Peyer's patch (tissue), 4 donors: ENCODE measurements around the gene ALOXE3. TPM values are rescaled to one million over a fixed set of nuclear protein-coding genes. Genes with fewer than 3 reads are reported as not detected.

ENCODE experiments used
- DNase-seq, 3 donors: peaks; one replicate each; pipeline ENCODE4 v3.0.0-alpha.2; 2017 to 2019
- H3K27ac ChIP-seq, 4 donors: fragments of 200-600 bp; sonication (generic); one replicate each; pipeline ENCODE4 v1.5.1; 2016 to 2019
- H3K27me3 ChIP-seq, 2 donors: fragments of 200-600 bp; sonication (generic); one replicate each; pipeline ENCODE4 v1.5.1; 2019
- H3K36me3 ChIP-seq, 3 donors: fragments of 200-600 bp; sonication (generic); one replicate each; pipeline ENCODE4 v1.5.1; 2016 to 2019
- H3K4me1 ChIP-seq, 4 donors: fragments of 200-600 bp; sonication (generic); one replicate each; pipeline ENCODE4 v1.5.1; 2016 to 2019
- H3K4me3 ChIP-seq, 4 donors: fragments of 200-600 bp; sonication (generic); 1 replicate in 3 of 4; 2 replicates in 1 of 4; pipeline ENCODE4 v1.5.1; 2016 to 2019; ENCODE audit warnings: mild to moderate bottlenecking in 1 of 4
- H3K9me3 ChIP-seq, 4 donors: fragments of 200-600 bp; sonication (generic); one replicate each; pipeline ENCODE4 v1.5.1; 2016 to 2019; ENCODE audit warnings: mild to moderate bottlenecking in 1 of 4
- CTCF ChIP-seq, 6 experiments: fragments of 450-650 bp in 4 of 6; fragments of 200-600 bp in 2 of 6; sonication (generic) in 1 of 6; IDR thresholded peaks; one replicate each; pipeline ENCODE4 v1.5.1; 2017 to 2019; ENCODE audit warnings: antibody characterized with exemption in 6 of 6, mild to moderate bottlenecking in 3 of 6, moderate library complexity in 1 of 6
- POLR2A ChIP-seq, 2 donors: fragments of 450-650 bp; IDR thresholded peaks; one replicate each; pipeline ENCODE4 v1.5.1; 2017; ENCODE audit warnings: antibody characterized with exemption in 2 of 2, mild to moderate bottlenecking in 2 of 2, moderate library complexity in 2 of 2
- small RNA-seq, 2 donors: library from RNA; depleted of rRNA; stranded (forward); fragments of <200 nt; gene quantifications; one replicate each; pipeline ENCODE3, GENCODE V24; 2016
- total RNA-seq, 4 donors: library from RNA; depleted of rRNA; stranded (reverse); fragments of >200 nt; gene quantifications; one replicate each; pipeline ENCODE4 v1.1.0, GENCODE V29; 2016

ALOXE3 gene
- total RNA-seq, 4 donors from 2014 or later, result not detected

GRCh38 chr17:8047769-8048110 lies 70.6 kb downstream of the ALOXE3 start:
- Histone ChIP-seq H3K4me3 (no peak overlapping the region), H3K9me3 (no peaks in the 10 kb centered on the region), H3K27me3 (no peaks in the 10 kb centered on the region), H3K4me1 (no peaks in the 10 kb centered on the region), H3K36me3 (no peaks in the 10 kb centered on the region), H3K27ac (no peak overlapping the region)
- DNase-seq, result no peak
- TF ChIP-seq CTCF (IDR thresholded peaks at IDR 0.05) (no peak), POLR2A (IDR thresholded peaks at IDR 0.05) (no peak)

- no peaks in the 10 kb centered on the region for H3K9me3 ChIP-seq
- H3K27me3 ChIP-seq, result no peaks in the 10 kb centered on the region
- DNase-seq, result no peak
- H3K27ac ChIP-seq, result no peak overlapping the region
- no peaks in the 10 kb centered on the region for H3K36me3 ChIP-seq
- no peaks in the 10 kb centered on the region for H3K4me1 ChIP-seq
- H3K4me3 ChIP-seq, result no peak overlapping the region
- TF ChIP-seq CTCF (IDR thresholded peaks at IDR 0.05), result no peak
- no peak for TF ChIP-seq POLR2A (IDR thresholded peaks at IDR 0.05)
These were observed 71.2 kb downstream of the ALOXE3 start for GRCh38 chr17:8046929-8047768.

- Histone ChIP-seq H3K36me3 (no peaks in the 10 kb centered on the region), H3K27ac (no peak overlapping the region), H3K4me3 (no peak overlapping the region), H3K9me3 (no peaks in the 10 kb centered on the region), H3K27me3 (no peaks in the 10 kb centered on the region), H3K4me1 (no peaks in the 10 kb centered on the region)
- TF ChIP-seq POLR2A (IDR thresholded peaks at IDR 0.05) (no peak), CTCF (IDR thresholded peaks at IDR 0.05) (no peak)
- DNase-seq, result no peak
These were observed 71.9 kb downstream of the ALOXE3 start for GRCh38 chr17:8046306-8046928.

Small RNAs within 50 kb of the gene (small RNA-seq; reads per million reads assigned to genes)
- gene MIR4314, result 0 reads per million in 2 donors

Other genes with a start within 250 kb of the ALOXE3 start
- gene CHD3, start 229.7 kb downstream of the ALOXE3 start, total RNA-seq, result 10 to 100 TPM; 36.1 to 99.9 (median 45.1) TPM
- gene RNF227, start 202.2 kb downstream of the ALOXE3 start, total RNA-seq, result 1 to 10 TPM in 3 of 4 donors, not detected in 1; 1.2 to 5.1 (median 1.6) TPM
- 1 to 10 TPM in 3 of 4 donors, under 1 TPM in 1; 0.95 to 5.0 (median 2.7) TPM for gene KCNAB3, start 188.7 kb downstream of the ALOXE3 start, total RNA-seq
- 10 to 100 TPM; 39.8 to 58.0 (median 45.5) TPM for gene TRAPPC1, start 186.6 kb downstream of the ALOXE3 start, total RNA-seq
- gene CNTROB, start 186.3 kb downstream of the ALOXE3 start, total RNA-seq, result 100 to 1,000 TPM in 1 of 4 donors, 10 to 100 TPM in 3; 30.5 to 120 (median 45.2) TPM
- gene GUCY2D, start 115.9 kb downstream of the ALOXE3 start, total RNA-seq, result not detected
- gene ALOX15B, start 79.5 kb downstream of the ALOXE3 start, total RNA-seq, result 1 to 10 TPM in 3 of 4 donors, under 1 TPM in 1; 0.70 to 4.1 (median 2.1) TPM
- under 1 TPM in 1 of 4 donors, not detected in 3; 0.83 TPM for gene ALOX12B, start 30.8 kb downstream of the ALOXE3 start, total RNA-seq
- not detected for gene HES7, start 5.6 kb upstream of the ALOXE3 start, total RNA-seq
- 100 to 1,000 TPM in 3 of 4 donors, 10 to 100 TPM in 1; 67.6 to 143 (median 119) TPM for gene PER1, start 33.9 kb upstream of the ALOXE3 start, total RNA-seq
- 10 to 100 TPM; 10.7 to 40.2 (median 32.4) TPM for gene VAMP2, start 44.4 kb upstream of the ALOXE3 start, total RNA-seq
- 10 to 100 TPM in 3 of 4 donors, 1 to 10 TPM in 1; 6.5 to 27.2 (median 16.4) TPM for gene TMEM107, start 57.9 kb upstream of the ALOXE3 start, total RNA-seq
- gene BORCS6, start 71.7 kb upstream of the ALOXE3 start, total RNA-seq, result 10 to 100 TPM; 12.6 to 22.6 (median 17.9) TPM
- 100 to 1,000 TPM in 1 of 4 donors, 10 to 100 TPM in 3; 10.5 to 111 (median 19.1) TPM for gene AURKB, start 92.1 kb upstream of the ALOXE3 start, total RNA-seq
- 10 to 100 TPM; 35.0 to 99.9 (median 84.9) TPM for gene CTC1, start 129.5 kb upstream of the ALOXE3 start, total RNA-seq
- gene PFAS, start 130.8 kb upstream of the ALOXE3 start, total RNA-seq, result 10 to 100 TPM in 3 of 4 donors, 1 to 10 TPM in 1; 7.4 to 63.5 (median 14.0) TPM
- gene RANGRF, start 170.2 kb upstream of the ALOXE3 start, total RNA-seq, result 10 to 100 TPM in 3 of 4 donors, 1 to 10 TPM in 1; 6.8 to 27.2 (median 16.1) TPM
- 1 to 10 TPM in 3 of 4 donors, not detected in 1; 3.9 to 7.9 (median 7.5) TPM for gene SLC25A35, start 176.9 kb upstream of the ALOXE3 start, total RNA-seq
- 10 to 100 TPM in 3 of 4 donors, 1 to 10 TPM in 1; 1.6 to 33.0 (median 19.3) TPM for gene ARHGEF15, start 191.7 kb upstream of the ALOXE3 start, total RNA-seq
- not detected for gene ODF4, start 221.3 kb upstream of the ALOXE3 start, total RNA-seq